ENCODE data around the gene APOBEC3F.

Gene APOBEC3F

GRCh38 chr22:39095971-39096370, 55.3 kb downstream of the APOBEC3F start:
- no peak for DNase-seq

- peak; percentile 43 to 59 for DNase-seq
Measured at GRCh38 chr22:39097098-39098020, 56.7 kb downstream of the APOBEC3F start, which contains the start of gene APOBEC3H. Gene APOBEC3H (plus strand): TSS chr22:39097244. CDS start chr22:39100279, 3,035 bp downstream.

- DNase-seq, result peak in 1 of 2 donors; percentile 31
Measured at GRCh38 chr22:39098026-39098425, 57.4 kb downstream of the APOBEC3F start.

- no peak for DNase-seq
Measured at GRCh38 chr22:39098576-39098975, 57.9 kb downstream of the APOBEC3F start.

GRCh38 chr22:39101226-39101625, 60.6 kb downstream of the APOBEC3F start:
- no peak for DNase-seq

- DNase-seq, result no peak
Measured at GRCh38 chr22:39103431-39103830, 62.8 kb downstream of the APOBEC3F start.
